Measurements from ENCODE around the gene FAM111B.
"Not testable (repeated sequence)": the region's sequence is repeated elsewhere in the genome, so short reads cannot be mapped to it uniquely, and the experiment has no call there.

The FAM111B gene

DNA sequence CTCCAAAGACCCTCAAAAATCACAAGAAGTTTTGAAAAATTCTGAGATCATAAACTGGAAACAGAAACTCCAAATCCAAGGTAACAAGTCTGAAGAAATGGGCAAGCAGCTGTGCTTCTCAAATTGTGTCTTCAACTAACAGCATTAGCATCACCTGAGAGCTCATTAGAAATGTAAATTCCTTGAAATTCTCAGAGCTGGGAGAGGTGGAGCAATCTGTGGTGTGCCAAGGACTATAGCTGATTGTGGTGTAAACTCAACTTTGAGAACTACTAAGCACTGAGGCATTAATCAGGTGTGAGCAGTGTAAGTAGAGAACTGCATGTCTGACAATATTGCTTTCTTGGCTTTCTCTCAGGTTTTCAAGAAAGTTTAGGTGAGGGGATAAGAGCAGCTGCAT lies 13.5 kb upstream of the FAM111B start:
- H3K4me3 Mint-ChIP-seq; H3K27ac Mint-ChIP-seq; H3K9me3 Mint-ChIP-seq; H3K36me3 Mint-ChIP-seq (ENCODE audit: low read depth); H3K4me1 Mint-ChIP-seq (ENCODE audit: low read depth): not testable (repeated sequence)
- H3K27me3 Mint-ChIP-seq (ENCODE audit: low read depth): peaks cover 22% of the 10 kb centered on the region

DNA sequence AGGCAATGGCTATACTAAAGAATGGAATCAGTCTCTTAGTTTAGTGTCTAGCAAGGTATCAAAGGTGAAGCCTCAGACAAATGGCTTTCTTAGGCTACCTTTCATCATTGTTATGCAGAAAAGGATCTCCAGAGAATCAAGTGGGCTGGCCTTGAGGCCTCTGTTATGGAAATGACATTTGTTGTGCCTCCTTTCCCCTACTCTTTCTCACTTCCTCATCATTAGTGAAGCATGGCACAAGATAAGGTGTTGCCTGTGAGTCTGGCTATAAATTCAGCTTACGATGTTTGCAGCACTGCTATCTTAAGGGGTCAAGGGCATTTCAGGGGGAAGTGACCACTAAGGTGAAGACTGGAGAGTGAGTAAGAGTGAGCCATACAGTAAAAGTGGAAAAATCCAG lies 11.8 kb upstream of the FAM111B start:
- not testable (repeated sequence) for H3K4me1 Mint-ChIP-seq (ENCODE audit: low read depth); H3K9me3 Mint-ChIP-seq; H3K27ac Mint-ChIP-seq; H3K4me3 Mint-ChIP-seq; H3K36me3 Mint-ChIP-seq (ENCODE audit: low read depth)
- H3K27me3 Mint-ChIP-seq (ENCODE audit: low read depth): peaks cover 24% of the 10 kb centered on the region

DNA sequence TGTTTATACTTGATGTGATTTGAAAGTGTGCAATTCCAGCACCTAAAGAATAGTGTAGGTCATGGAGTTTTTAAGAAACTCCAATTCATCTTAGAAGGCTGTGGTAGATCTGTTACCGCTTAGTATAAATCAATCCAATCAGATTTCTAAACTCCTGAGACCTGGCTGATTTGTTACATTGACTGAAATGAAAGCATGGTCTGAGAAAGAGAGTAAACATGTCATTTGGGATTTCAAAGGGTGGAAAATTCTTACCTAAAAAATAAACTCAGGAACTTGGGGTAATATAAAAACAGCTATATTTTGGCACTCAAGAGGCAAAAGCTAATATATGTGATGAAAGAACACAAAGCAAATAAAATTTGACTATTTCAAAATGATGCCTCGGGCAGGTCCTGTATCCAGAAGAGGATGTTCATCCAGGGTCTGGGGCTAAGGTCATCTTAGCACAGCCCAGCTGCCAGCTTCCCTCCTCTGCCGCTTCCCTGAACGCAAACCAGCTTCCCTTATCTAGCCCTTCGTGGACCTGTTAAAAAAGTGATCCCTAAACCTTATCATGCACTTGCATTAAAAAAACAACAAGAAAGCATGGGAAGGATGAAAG lies 11.0 kb upstream of the FAM111B start:
- not testable (repeated sequence) for H3K36me3 Mint-ChIP-seq (ENCODE audit: low read depth); H3K27ac Mint-ChIP-seq; H3K4me3 Mint-ChIP-seq; H3K9me3 Mint-ChIP-seq; H3K4me1 Mint-ChIP-seq (ENCODE audit: low read depth)
- peaks cover 26% of the 10 kb centered on the region for H3K27me3 Mint-ChIP-seq (ENCODE audit: low read depth)

DNA sequence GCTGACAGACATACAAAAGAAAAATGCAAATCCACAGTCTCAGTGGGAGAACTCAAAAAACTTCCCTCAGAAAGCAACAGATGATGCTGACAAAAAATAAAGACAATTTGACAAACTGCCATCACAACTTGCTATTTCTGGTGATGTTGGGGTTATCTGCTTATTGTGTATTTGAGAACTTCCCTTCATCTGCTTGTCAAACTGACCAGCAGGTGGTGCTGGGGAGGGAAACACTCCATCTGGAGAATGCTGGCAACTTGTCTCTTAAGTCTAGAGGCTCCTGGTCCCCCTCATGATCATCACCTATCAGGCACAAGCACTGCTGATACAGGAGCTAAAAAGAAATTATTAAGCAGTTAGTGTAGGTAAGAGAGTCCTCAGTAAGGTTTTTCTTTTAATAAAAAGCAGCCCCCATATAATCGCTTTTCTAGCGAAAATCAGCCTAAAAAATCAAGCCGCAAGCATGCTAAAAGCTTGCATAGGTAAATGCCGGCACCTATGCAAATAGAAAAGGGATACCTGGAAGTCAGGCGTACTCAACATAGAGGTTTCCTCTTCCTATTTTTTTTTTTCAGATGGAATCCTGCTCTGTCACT lies 9.8 kb upstream of the FAM111B start:
- Mint-ChIP-seq H3K4me1 (ENCODE audit: low read depth) (peaks cover 14% of the 10 kb centered on the region), H3K27me3 (ENCODE audit: low read depth) (peaks cover 26% of the 10 kb centered on the region), H3K4me3 (no peak overlapping the region), H3K36me3 (ENCODE audit: low read depth) (no peaks in the 10 kb centered on the region), H3K9me3 (no peaks in the 10 kb centered on the region), H3K27ac (no peak overlapping the region)

DNA sequence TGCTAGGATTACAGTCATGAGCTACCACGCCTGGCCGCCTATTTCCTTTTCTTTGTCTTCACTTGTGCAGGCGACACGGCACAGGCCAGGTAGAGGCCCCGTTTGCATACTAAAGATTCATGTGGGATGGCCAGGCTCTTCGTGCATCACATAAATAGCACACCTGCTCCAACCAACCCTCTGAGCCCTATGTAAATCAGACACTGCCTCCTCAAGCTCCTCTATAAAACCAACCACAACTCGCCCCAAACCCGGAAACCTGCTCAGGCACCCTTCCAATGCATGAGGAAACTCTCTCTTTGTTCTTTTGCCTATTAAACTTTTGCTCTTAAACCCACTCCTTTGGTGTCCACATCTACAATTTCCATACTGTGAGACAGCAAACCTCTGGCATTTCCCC lies 9.1 kb upstream of the FAM111B start:
- H3K36me3 Mint-ChIP-seq (ENCODE audit: low read depth); H3K9me3 Mint-ChIP-seq; H3K27ac Mint-ChIP-seq; H3K4me3 Mint-ChIP-seq: not testable (repeated sequence)
- Mint-ChIP-seq H3K27me3 (ENCODE audit: low read depth) (peaks cover 21% of the 10 kb centered on the region), H3K4me1 (ENCODE audit: low read depth) (peaks cover 15% of the 10 kb centered on the region)

DNA sequence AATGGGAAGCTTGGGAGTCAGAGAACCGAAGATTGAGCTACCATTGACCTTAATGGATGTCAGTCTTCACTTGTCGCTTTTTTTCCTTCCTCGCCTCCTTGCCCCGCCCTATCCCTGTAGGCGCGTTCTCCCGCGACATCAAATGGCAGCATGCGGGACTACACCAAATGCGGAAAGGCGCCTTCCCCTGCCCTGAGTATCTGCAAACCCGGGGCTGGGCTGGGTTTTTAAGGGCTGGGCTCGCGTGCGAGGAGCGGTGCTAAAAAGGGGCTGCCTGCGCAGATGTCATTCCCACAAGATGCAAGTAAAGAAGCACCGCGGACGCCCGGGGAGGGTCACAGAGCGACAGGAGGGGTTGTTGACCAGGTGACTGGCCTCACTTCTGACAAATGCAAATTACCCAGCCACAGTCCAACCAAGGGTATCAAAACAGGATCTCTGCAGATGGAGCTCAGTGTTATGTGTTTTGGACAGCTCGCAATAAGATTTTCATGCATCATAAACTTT lies 4.7 kb upstream of the FAM111B start:
- H3K27me3 Mint-ChIP-seq (ENCODE audit: low read depth): peaks cover 17% of the 10 kb centered on the region
- H3K4me1 Mint-ChIP-seq (ENCODE audit: low read depth): peaks cover 31% of the 10 kb centered on the region
- H3K9me3 Mint-ChIP-seq: no peaks in the 10 kb centered on the region
- peak overlapping the region; percentile 70 for H3K4me3 Mint-ChIP-seq
- H3K27ac Mint-ChIP-seq: no peak overlapping the region
- H3K36me3 Mint-ChIP-seq (ENCODE audit: low read depth): peaks cover 3% of the 10 kb centered on the region

DNA sequence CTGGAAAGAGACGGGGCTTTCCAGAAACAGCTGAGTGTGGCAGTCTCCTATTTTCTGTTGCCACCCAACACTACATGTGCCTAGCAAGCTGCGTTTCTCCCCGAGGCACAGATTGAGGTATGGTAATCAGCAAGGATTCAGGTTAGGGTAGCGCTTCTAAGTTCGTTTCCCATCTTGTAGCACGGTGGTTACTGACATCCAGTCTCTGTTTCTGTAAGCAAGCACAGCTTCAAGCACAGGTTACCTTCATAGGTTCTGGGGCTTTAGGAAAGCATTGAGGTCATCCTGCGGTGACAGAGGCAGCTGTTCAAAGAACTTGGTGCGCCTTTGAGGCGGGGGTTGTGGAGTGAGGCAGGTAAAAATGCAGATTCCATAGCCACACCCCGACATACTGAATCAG lies 684 bp downstream of the FAM111B start:
- H3K9me3 Mint-ChIP-seq; H3K27me3 Mint-ChIP-seq (ENCODE audit: low read depth): not testable (repeated sequence)
- Mint-ChIP-seq H3K4me3 (peak overlapping the region; percentile 94), H3K27ac (peak overlapping the region; percentile 91), H3K4me1 (ENCODE audit: low read depth) (peaks cover 57% of the 10 kb centered on the region), H3K36me3 (ENCODE audit: low read depth) (peaks cover 29% of the 10 kb centered on the region)

DNA sequence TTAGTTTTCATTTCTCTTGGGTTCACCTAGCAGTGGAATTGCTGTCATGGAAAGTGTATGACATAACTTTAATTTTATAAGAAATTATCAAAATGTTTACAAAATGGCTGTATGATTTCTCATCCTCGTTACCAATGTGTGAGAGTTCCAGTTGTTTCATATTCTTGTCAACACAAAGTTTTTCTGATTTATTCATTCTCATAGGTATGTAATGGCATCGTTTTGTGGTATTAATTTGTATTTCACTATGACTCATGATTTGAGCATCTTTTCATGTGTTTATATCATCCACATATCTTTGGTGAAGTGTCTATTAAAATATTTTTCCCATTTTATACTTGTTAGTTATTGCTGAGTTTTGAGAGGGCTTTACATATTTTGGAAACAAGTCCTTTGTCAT lies 5.5 kb downstream of the FAM111B start:
- Mint-ChIP-seq H3K27me3 (ENCODE audit: low read depth) (no peaks in the 10 kb centered on the region), H3K36me3 (ENCODE audit: low read depth) (peaks cover 73% of the 10 kb centered on the region), H3K4me1 (ENCODE audit: low read depth) (peaks cover 50% of the 10 kb centered on the region), H3K4me3 (no peak overlapping the region), H3K27ac (no peak overlapping the region), H3K9me3 (peaks cover 5% of the 10 kb centered on the region)

DNA sequence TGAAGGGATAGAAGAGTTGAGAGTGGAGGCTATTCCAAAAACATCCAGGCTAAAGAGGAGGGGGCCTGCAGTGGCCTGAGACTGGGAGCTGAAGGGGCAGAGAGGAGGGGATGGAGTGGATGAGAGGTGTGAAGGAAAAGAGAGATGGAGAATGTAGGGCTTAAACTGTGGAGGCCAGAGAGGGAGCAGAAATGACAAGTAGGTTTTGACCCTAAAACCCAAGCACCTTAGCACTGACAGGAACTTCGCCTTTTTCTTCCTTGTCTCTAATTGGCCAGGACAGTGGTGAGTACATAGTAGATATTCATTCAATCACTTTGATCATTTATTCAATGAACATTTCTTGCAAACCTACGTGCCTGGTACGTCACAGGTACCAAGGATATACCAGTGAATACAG lies 7.3 kb downstream of the FAM111B start:
- H3K4me1 Mint-ChIP-seq (ENCODE audit: low read depth): peaks cover 33% of the 10 kb centered on the region
- H3K4me3 Mint-ChIP-seq: no peak overlapping the region
- H3K36me3 Mint-ChIP-seq (ENCODE audit: low read depth): peaks cover 83% of the 10 kb centered on the region
- H3K27me3 Mint-ChIP-seq (ENCODE audit: low read depth): no peaks in the 10 kb centered on the region
- no peak overlapping the region for H3K27ac Mint-ChIP-seq
- peaks cover 23% of the 10 kb centered on the region for H3K9me3 Mint-ChIP-seq

DNA sequence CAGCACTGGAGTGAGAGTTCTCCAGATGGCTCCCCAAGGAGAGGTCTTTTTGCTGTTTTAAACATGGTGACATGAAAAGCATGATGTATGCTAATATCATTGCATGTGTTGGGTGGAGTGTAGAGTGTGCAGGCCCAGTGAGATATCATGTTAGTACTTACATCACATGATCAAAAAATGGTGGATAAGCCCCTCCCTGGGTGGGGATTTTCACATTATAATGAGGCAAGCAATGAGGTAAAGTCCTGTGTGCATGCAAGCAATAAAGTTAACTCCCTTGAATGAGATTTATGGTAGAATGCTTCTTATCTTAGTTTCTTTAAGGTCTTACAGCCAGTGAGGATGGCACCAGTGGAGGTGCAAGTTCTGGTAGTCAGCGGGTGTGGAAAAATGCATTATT lies 8.5 kb downstream of the FAM111B start:
- no peak overlapping the region for H3K4me3 Mint-ChIP-seq
- no peak overlapping the region for H3K27ac Mint-ChIP-seq
- no peaks in the 10 kb centered on the region for H3K27me3 Mint-ChIP-seq (ENCODE audit: low read depth)
- peaks cover 23% of the 10 kb centered on the region for H3K4me1 Mint-ChIP-seq (ENCODE audit: low read depth)
- H3K9me3 Mint-ChIP-seq: peaks cover 24% of the 10 kb centered on the region
- H3K36me3 Mint-ChIP-seq (ENCODE audit: low read depth): peaks cover 82% of the 10 kb centered on the region

DNA sequence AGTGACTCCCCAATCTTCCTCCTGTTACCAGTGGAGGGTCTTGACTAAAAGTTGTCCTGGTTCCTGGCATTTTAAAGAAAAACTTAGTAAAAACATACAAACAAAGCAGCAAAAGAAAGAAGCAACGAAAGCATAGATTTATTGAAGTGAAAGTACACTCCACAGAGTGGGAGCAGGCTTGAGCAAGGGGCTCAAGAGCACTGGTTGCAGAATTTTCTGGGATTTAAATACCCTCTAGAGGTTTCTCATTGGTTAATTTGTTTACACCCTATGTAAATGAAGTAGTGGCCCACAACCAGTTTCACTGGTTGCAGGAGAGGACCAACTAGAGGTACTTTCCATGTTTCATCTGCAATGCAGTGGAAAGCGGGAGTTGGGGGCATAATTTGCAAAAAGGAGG lies 10.7 kb downstream of the FAM111B start:
- no peak overlapping the region for H3K4me3 Mint-ChIP-seq
- no peak overlapping the region for H3K27ac Mint-ChIP-seq
- no peaks in the 10 kb centered on the region for H3K27me3 Mint-ChIP-seq (ENCODE audit: low read depth)
- peaks cover 85% of the 10 kb centered on the region for H3K36me3 Mint-ChIP-seq (ENCODE audit: low read depth)
- peaks cover 28% of the 10 kb centered on the region for H3K9me3 Mint-ChIP-seq
- H3K4me1 Mint-ChIP-seq (ENCODE audit: low read depth): peaks cover 15% of the 10 kb centered on the region

DNA sequence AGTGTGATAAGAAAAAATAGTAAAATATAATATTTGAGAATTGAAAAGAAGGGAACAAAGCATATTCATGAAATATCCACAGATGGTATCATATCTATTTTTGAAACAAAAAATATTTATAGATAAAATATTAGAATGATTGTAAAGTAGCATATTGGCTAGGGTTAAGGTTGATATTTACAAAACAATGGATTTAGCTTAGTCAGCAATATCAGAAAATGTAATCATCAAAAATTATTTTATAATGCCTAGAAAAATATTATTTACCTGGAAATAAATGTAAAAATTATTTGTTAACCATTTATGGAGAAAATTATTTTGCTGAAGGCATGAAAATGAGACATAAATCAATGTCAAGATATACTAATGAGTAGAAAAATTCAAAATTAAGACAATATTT lies 12.8 kb downstream of the FAM111B start:
- Mint-ChIP-seq H3K36me3 (ENCODE audit: low read depth) (peaks cover 81% of the 10 kb centered on the region), H3K27ac (no peak overlapping the region), H3K9me3 (peaks cover 40% of the 10 kb centered on the region), H3K4me1 (ENCODE audit: low read depth) (peaks cover 2% of the 10 kb centered on the region), H3K4me3 (no peak overlapping the region), H3K27me3 (ENCODE audit: low read depth) (no peaks in the 10 kb centered on the region)

DNA sequence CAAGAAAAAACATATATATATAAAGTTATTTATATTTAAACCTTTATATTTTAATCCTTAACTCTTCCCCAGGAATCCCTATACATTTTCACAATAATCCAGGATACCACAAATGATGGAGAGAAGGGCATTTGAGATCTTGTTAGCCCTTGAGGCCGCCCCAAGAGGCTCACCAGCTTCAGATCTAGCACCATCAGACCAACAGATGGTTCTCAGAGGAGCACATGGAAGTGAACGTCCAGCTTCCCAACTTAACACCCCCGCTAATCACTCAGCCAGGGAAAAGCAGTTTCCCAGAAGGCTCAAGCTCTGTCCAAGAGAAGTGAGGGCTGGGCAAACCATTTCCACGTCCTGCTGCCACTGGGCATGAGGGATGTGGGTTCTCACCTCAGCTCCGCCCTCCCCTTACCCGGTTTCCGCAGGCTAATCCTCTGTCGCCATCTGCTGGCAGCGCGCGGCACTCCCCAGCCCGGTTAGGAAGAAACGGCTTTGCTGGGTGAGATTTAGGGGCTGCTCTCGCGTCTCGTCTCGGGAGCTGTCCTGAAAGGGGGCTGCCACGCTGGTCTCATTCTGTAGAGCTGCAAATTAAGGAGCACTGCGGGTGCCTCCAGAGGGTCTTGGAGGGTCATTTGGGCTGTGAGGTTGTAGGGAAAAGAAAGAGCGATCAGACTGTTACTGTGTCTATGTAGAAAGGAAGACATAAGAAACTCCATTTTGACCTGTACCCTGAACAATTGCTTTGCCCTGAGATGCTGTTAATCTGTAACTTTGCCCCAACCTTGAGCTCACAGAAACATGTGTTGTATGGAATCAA lies 28.8 kb downstream of the FAM111B start:
- peaks cover 41% of the 10 kb centered on the region for H3K36me3 Mint-ChIP-seq (ENCODE audit: low read depth)
- peaks cover 25% of the 10 kb centered on the region for H3K9me3 Mint-ChIP-seq
- H3K27ac Mint-ChIP-seq: no peak overlapping the region
- H3K27me3 Mint-ChIP-seq (ENCODE audit: low read depth): no peaks in the 10 kb centered on the region
- H3K4me1 Mint-ChIP-seq (ENCODE audit: low read depth): peaks cover 16% of the 10 kb centered on the region
- peak overlapping the region; percentile 77 for H3K4me3 Mint-ChIP-seq

DNA sequence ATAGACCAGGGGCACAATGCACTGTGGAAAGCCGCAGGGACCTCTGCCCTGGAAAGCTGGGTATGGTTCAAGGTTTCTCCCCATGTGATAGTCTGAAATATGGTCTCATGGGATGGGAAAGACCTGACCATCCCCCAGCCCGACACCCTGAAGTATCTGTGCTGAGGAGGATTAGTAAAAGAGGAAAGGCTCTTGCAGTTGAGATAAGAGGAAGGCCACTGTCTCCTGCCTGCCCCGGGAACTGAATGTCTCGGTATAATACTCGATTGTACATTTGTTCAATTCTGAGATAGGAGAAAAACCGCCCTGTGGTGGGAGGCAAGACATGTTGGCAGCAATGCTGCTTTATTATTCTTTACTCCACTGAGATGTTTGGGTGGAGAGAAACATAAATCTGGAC lies 29.5 kb downstream of the FAM111B start:
- Mint-ChIP-seq H3K4me1 (ENCODE audit: low read depth) (peaks cover 20% of the 10 kb centered on the region), H3K9me3 (peaks cover 19% of the 10 kb centered on the region), H3K36me3 (ENCODE audit: low read depth) (peaks cover 37% of the 10 kb centered on the region)
- H3K27ac Mint-ChIP-seq; H3K4me3 Mint-ChIP-seq; H3K27me3 Mint-ChIP-seq (ENCODE audit: low read depth): not testable (repeated sequence)

DNA sequence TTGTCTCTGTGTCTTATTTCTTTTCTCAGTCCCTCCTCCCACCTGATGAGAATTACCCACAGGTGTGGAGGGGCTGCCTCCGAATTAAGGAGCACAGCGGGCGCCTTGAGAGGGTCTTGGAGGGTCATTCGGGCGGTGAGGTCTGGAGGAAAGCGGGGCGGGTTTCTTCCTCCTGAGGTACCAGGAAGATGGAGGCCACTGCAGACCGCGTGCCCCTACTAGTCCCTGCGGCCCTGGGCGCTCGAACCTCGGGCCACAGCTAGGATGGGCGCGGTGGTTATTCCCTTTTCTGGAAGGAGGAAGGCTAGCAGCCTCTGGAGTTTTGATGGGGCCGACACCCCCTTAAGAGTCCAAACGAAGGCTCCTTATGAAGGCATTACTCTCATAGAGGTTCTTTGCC lies 30.2 kb downstream of the FAM111B start:
- no peaks in the 10 kb centered on the region for H3K27me3 Mint-ChIP-seq (ENCODE audit: low read depth)
- no peak overlapping the region for H3K4me3 Mint-ChIP-seq
- peaks cover 31% of the 10 kb centered on the region for H3K36me3 Mint-ChIP-seq (ENCODE audit: low read depth)
- peaks cover 24% of the 10 kb centered on the region for H3K4me1 Mint-ChIP-seq (ENCODE audit: low read depth)
- H3K9me3 Mint-ChIP-seq: peaks cover 13% of the 10 kb centered on the region
- no peak overlapping the region for H3K27ac Mint-ChIP-seq
